Activated T-helper 2 cell treated with anti-CD3 and anti-CD28 coated beads, Interferon-gamma antibody, Interleukin-2, Interleukin-4, amounts not matched to agents 10 μg/mL and 5 μg/mL and 100 μg/mL, durations not matched to agents 14 hours and 24 hours and 36 hours (primary cell): ENCODE results near the gene METRNL. TPM values are rescaled to one million over a fixed set of nuclear protein-coding genes. Genes with fewer than 3 reads are reported as not detected.
"Not testable (repeated sequence)": the region's sequence is repeated elsewhere in the genome, so short reads cannot be mapped to it uniquely, and the experiment has no call there.

Source experiments
- DNase-seq: peaks from one replicate; pipeline ENCODE4 v3.0.0; 2021; ENCODE audit warnings: low spot score
- H3K27ac Mint-ChIP-seq: one replicate; pipeline ENCODE4 v1.8.0; 2021; ENCODE audit warnings: mixed read lengths
- H3K27me3 Mint-ChIP-seq: one replicate; pipeline ENCODE4 v1.8.0; 2021; ENCODE audit warnings: low read depth, mixed read lengths
- H3K36me3 Mint-ChIP-seq: one replicate; pipeline ENCODE4 v1.8.0; 2021; ENCODE audit warnings: low read depth, mixed read lengths
- H3K4me1 Mint-ChIP-seq: one replicate; pipeline ENCODE4 v1.8.0; 2021; ENCODE audit warnings: low read depth, mixed read lengths
- H3K4me3 Mint-ChIP-seq: one replicate; pipeline ENCODE4 v1.8.0; 2021; ENCODE audit warnings: low read depth, mild to moderate bottlenecking, moderate library complexity, mixed read lengths
- H3K9me3 Mint-ChIP-seq: one replicate; pipeline ENCODE4 v1.8.0; 2021; ENCODE audit warnings: mixed read lengths
- intact Hi-C: fragments of 100-400 bp; cut with micrococcal nuclease; formaldehyde crosslinking; loops from one replicate; pipeline ENCODE4 v1.15.1; 2023
- total RNA-seq: library from RNA; stranded (reverse); gene quantifications from 2 replicates; pipeline ENCODE4 v1.2.3, GENCODE V29; 2022

Gene METRNL
- total RNA-seq, 1 donor from 2014 or later, result 74.7 TPM

DNA sequence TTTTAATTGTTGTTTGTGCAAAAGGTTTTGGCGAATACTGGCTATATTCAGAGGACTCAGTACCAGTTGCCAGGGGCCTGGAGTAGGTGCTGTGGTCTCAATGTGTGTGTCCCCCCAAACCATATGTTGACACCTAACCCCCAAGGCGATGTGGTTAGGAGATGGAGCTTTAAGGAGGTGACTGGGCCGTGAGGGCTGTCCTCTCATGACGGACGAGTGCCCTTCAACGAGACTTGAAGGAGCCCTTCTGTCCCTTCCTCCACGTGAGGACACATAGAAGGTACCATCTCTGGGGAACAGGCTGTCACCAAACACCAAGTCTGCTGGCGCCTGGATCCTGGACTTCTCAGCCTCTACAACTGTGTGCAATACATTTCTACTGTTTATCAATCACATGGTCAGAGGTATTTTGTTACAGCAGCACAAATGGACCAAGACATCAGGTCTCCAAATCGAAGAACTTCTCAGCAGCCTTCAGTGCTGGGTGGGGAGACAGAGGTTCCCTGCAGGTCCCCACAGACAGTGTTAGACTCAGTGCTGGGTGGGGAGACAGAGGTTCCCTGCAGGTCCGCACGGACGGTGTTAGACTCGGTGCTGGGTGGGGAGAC, 24.8 kb upstream of the METRNL start:
- DNase-seq, result no peak
- H3K4me3 Mint-ChIP-seq, result no peak overlapping the region
- H3K4me1 Mint-ChIP-seq, result peaks cover 17% of the 10 kb centered on the region
- peaks cover 2% of the 10 kb centered on the region for H3K27me3 Mint-ChIP-seq
- H3K9me3 Mint-ChIP-seq, result no peaks in the 10 kb centered on the region
- no peaks in the 10 kb centered on the region for H3K36me3 Mint-ChIP-seq
- no peak overlapping the region for H3K27ac Mint-ChIP-seq
- intact Hi-C loops, result loop anchor here (5.0 kb wide), 1 partner anchor 407 kb away; the partner anchor contains the start of gene WDR45B

- DNase-seq, H3K27ac Mint-ChIP-seq, H3K27me3 Mint-ChIP-seq, H3K9me3 Mint-ChIP-seq, intact Hi-C loops, H3K36me3 Mint-ChIP-seq, H3K4me3 Mint-ChIP-seq: not testable (repeated sequence)
- H3K4me1 Mint-ChIP-seq, result peaks cover 15% of the 10 kb centered on the region
These were observed 24.2 kb upstream of the METRNL start for GRCh38 chr17:83055176-83055575.

DNA sequence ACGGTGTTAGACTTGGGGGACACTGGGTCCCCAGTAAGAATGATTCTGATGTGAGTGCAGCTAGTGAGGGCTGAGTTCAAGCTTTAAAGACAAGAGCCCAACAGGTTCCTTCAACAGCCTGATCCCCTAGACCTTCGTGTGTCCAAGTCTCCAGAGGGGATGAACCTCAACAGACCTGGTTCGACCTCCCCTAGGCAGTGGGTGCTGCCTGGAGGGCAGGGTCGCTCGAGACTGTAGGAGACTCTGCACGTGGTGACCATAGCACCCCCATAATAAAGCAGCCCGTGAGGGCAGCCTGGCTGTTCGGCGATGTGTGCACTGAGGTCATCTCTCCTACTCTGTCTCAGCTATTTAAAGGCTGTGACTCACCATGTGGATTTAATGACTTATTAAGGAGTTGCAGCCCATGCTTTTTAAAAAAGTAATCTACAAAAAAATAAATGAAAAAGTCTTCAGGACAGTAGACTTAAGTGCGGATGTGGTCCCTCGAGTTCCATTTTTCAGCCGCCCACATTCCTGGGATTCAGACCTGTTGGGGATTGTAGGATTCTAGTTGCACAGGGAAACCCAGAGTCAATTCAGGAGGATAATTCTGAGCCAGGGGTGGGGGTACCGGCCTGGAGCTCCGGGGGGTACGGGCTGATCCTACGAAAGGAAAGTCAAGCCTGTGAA, 23.4 kb upstream of the METRNL start:
- Mint-ChIP-seq H3K9me3 (no peaks in the 10 kb centered on the region), H3K36me3 (no peaks in the 10 kb centered on the region), H3K27me3 (peaks cover 4% of the 10 kb centered on the region), H3K4me3 (no peak overlapping the region), H3K27ac (no peak overlapping the region), H3K4me1 (peaks cover 9% of the 10 kb centered on the region)
- no peak for DNase-seq
- intact Hi-C loops, result no loop called here

DNA sequence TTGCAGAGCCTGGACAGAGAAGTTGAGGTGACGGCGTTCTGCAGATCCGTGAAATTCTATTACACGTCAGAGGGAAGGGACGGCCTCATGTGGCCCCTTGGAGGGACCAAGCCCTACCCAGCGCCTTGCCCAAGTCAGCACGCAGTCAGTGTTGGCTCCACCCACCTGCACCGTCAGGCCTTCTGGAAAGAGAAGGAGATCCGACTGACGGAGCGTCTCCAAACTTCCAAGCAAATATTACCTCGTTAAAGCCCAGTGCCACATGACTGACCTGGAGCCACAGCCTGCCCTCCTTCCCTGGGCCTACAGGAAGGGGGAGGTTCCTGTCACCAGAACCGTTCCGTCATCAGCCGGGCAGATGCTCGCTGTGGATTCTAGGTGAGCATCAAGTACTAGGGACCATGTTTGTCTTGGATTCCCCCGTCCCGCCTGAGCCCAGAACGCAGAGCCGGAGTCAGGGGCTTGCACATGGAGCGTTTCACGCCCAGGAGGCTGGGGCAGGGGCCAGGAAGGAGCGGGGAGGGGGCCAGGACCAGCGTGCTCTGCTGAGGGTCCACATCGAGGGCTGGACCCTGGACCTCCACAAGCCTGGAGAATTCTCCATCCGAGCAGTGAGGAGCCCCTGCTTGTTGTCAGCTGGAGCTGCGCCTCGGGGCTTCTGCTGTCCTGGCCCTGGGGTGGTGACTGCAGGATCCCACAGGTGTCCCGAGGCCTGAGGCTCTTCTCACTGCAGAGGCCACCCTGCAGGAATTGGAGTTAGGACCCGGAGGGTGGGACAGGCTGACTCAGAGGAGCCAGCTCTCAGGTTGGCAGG, 22.6 kb upstream of the METRNL start:
- Mint-ChIP-seq H3K27ac (no peak overlapping the region), H3K9me3 (no peaks in the 10 kb centered on the region), H3K4me1 (peaks cover 9% of the 10 kb centered on the region), H3K36me3 (no peaks in the 10 kb centered on the region), H3K4me3 (no peak overlapping the region), H3K27me3 (peaks cover 4% of the 10 kb centered on the region)
- intact Hi-C loops, result no loop called here
- peak; percentile 7 for DNase-seq

GRCh38 chr17:83057397-83057761, 22.0 kb upstream of the METRNL start:
- Mint-ChIP-seq H3K27me3 (peaks cover 4% of the 10 kb centered on the region), H3K4me1 (peaks cover 7% of the 10 kb centered on the region), H3K36me3 (no peaks in the 10 kb centered on the region), H3K9me3 (no peaks in the 10 kb centered on the region), H3K4me3 (no peak overlapping the region), H3K27ac (no peak overlapping the region)
- intact Hi-C loops, result no loop called here
- DNase-seq, result no peak

GRCh38 chr17:83057793-83058265, 21.6 kb upstream of the METRNL start:
- H3K4me3 Mint-ChIP-seq, result no peak overlapping the region
- H3K4me1 Mint-ChIP-seq, result peaks cover 7% of the 10 kb centered on the region
- H3K9me3 Mint-ChIP-seq, result no peaks in the 10 kb centered on the region
- no peak for DNase-seq
- H3K27me3 Mint-ChIP-seq, result peaks cover 4% of the 10 kb centered on the region
- H3K36me3 Mint-ChIP-seq, result no peaks in the 10 kb centered on the region
- no peak overlapping the region for H3K27ac Mint-ChIP-seq
- intact Hi-C loops, result no loop called here

- intact Hi-C loops, result no loop called here
- Mint-ChIP-seq H3K9me3 (no peaks in the 10 kb centered on the region), H3K27me3 (peaks cover 4% of the 10 kb centered on the region), H3K27ac (no peak overlapping the region), H3K36me3 (no peaks in the 10 kb centered on the region), H3K4me3 (no peak overlapping the region), H3K4me1 (peaks cover 7% of the 10 kb centered on the region)
- no peak for DNase-seq
These were observed 21.1 kb upstream of the METRNL start for GRCh38 chr17:83058266-83058798.

DNA sequence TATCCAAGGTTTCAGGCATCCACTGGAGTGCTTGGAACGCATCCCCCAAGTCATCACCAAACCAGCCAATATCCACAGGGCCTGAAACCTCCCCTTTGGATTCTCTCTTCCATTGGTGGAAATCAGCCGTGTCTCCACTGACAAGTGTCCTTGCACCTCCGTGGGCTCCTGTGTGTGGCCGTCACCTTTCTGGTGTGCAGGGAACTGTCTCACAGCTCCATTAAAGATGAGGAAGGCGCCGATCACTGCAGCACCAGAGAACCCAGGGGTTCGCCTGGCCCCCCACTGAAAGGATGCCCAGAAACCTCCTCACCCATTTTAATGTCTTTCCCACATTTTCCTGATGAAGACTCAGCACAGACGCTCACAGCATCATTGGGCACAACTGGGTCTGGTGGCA, 17.8 kb upstream of the METRNL start:
- DNase-seq, result no peak
- peaks cover 4% of the 10 kb centered on the region for H3K27me3 Mint-ChIP-seq
- no peak overlapping the region for H3K27ac Mint-ChIP-seq
- no peaks in the 10 kb centered on the region for H3K4me1 Mint-ChIP-seq
- H3K4me3 Mint-ChIP-seq, result no peak overlapping the region
- intact Hi-C loops, result no loop called here
- H3K36me3 Mint-ChIP-seq, result no peaks in the 10 kb centered on the region
- H3K9me3 Mint-ChIP-seq, result no peaks in the 10 kb centered on the region

DNA sequence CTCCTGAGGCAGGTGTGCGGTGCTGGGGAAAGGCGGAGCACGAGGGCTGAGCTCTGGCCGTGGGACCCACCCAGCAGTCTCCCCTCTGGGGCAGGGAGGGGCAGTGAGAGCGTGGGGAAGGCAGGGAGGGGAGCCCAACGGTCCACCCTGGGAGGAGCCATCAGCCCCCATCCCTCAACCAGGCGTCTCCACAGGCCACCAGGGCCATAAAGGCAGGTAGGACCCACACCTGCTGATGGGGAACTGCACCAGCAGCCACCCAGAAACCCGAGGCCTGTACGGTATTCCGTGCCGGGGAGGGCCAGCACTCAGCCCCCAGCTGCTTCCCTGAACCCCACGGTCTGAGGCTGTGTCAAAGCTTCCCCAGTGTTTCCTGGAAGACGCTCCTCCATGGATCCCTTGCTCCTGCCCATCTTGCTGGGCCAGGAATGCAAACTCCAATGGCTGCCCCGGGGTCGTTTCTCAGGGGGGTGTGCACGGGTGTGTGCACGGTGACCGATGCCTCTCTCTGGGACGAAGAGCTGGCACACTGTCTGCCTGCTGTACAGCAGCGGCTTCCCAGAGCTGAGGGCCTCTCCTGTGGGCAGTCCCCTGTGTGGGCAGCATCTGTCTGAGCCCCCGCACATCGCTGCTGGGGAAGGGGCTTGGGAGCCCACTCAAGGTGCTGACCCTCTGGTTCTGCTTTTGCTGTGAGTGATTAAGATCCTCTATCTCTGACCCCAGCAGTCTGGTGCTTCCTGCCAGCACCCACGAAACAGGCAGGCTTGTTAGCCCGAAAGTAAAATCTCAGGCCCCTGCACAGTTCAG, 17.2 kb upstream of the METRNL start:
- DNase-seq, result no peak
- Mint-ChIP-seq H3K4me3 (no peak overlapping the region), H3K27me3 (peaks cover 4% of the 10 kb centered on the region), H3K4me1 (no peaks in the 10 kb centered on the region), H3K27ac (no peak overlapping the region), H3K9me3 (no peaks in the 10 kb centered on the region), H3K36me3 (no peaks in the 10 kb centered on the region)
- intact Hi-C loops, result no loop called here

DNA sequence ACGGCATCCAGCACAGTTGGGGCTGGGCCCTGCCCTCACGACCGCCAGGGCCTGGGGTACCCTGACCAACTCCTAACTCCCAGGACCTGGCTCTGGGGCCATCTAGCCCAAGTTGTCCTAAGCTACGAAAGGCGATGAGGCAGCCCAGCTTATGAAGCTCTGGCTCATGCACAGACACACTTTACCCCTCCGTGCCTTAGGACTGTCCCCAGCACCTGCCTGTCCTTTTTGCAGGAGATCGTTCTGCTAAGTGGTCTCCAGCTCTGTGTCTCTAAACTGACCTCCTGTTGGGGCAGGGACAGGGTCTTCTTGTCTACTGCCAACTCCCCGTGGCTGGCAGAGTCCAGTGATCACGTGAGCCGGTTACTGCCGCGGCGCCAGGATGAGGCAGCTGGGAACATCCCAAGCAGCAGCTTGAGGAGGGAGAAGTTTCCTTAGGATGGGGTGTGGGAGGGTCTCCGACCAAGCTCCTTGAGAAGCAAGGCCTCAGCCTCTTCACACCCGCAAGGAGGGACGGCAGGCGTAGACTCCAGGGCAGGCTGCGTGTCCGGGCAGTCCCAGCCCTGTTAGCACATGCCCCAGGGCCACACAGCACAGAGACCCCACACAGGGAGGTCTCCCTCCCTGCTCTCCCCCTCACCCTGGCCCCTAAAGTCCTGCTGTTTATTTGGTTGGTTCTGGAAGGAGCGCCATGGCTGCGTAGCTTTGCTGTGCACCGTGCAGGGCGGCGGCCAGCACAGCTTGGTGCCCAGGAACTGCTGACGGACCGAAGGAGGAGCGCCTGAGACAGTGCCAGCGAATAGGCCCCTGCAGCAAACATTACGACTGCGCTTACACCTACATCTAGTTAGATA, 16.4 kb upstream of the METRNL start:
- Mint-ChIP-seq H3K4me1 (no peaks in the 10 kb centered on the region), H3K27ac (no peak overlapping the region), H3K36me3 (no peaks in the 10 kb centered on the region), H3K27me3 (peaks cover 2% of the 10 kb centered on the region), H3K4me3 (no peak overlapping the region), H3K9me3 (no peaks in the 10 kb centered on the region)
- no peak for DNase-seq
- intact Hi-C loops, result no loop called here

DNA sequence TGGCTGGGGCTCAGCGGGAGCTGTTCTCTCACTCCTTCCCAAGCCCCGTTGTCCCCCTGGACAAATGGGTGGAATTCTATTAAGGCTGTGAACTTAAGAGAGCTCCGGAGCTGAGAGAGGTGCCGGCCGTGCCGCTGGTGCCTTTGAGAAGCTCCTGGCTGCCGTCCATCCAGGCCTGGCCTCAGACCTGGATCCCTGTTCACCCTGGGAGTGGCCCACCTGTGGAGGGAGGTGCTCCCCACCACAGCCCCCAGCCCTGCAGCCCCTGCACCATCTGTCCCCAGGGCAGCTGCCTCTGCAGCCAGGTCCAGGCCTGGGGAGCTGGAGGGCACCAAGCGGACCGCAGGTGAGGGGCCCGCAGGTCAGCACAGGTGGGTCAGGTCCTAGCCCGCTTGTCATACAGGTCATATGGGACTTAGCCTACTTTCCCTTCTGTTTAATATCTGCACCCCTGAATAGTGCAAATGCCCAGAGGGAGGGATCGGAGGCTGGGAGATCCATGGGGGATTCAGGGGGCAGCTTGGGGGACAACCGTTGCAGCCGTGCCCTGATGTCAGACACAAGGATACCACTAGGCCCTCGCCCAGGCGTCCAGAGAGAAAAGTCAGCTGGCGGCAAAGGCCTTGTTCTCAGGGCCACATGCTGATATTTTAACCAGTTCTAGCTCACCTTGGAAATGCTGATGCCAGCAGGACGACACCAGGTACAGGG, 15.2 kb upstream of the METRNL start:
- intact Hi-C loops, result no loop called here
- Mint-ChIP-seq H3K27ac (no peak overlapping the region), H3K9me3 (no peaks in the 10 kb centered on the region), H3K4me1 (peaks cover 3% of the 10 kb centered on the region), H3K36me3 (no peaks in the 10 kb centered on the region), H3K4me3 (no peak overlapping the region), H3K27me3 (peaks cover 2% of the 10 kb centered on the region)
- DNase-seq, result no peak
